DOHH2 (cell line): ENCODE results near the gene RPTOR.

Experiments
- H3F3A ChIP-seq: fragments of 200-600 bp; sonication (generic), shearing (Covaris generic); 2 replicates; pipeline ENCODE4 v1.6.0; 2016; ENCODE audit warnings: antibody characterized with exemption, mild to moderate bottlenecking; ENCODE audit not compliant: control insufficient read depth, insufficient read depth
- H3K27ac ChIP-seq: fragments of 200-600 bp; sonication (generic); 2 replicates; pipeline ENCODE4 v1.5.1; 2014; ENCODE audit warnings: low read depth, mild to moderate bottlenecking, low read length, moderate library complexity
- H3K27me3 ChIP-seq: fragments of 200-600 bp; sonication (generic); 2 replicates; pipeline ENCODE4 v1.6.1; 2014; ENCODE audit warnings: mild to moderate bottlenecking, low read length, mixed read lengths; ENCODE audit not compliant: control insufficient read depth
- H3K36me3 ChIP-seq: fragments of 200-600 bp; sonication (generic); 2 replicates; pipeline ENCODE4 v1.6.1; 2014; ENCODE audit warnings: mild to moderate bottlenecking, low read length, moderate library complexity, mixed read lengths; ENCODE audit not compliant: control insufficient read depth
- H3K4me1 ChIP-seq: fragments of 200-600 bp; sonication (generic); 2 replicates; pipeline ENCODE4 v1.6.1; 2014; ENCODE audit warnings: mild to moderate bottlenecking, low read length, mixed read lengths; ENCODE audit not compliant: control insufficient read depth
- H3K4me2 ChIP-seq: fragments of 200-600 bp; sonication (generic); 2 replicates; pipeline ENCODE4 v1.6.0; 2014; ENCODE audit warnings: mild to moderate bottlenecking, low read length, moderate library complexity
- H3K4me3 ChIP-seq: fragments of 200-600 bp; sonication (generic); 2 replicates; pipeline ENCODE4 v1.5.1; 2014; ENCODE audit warnings: mild to moderate bottlenecking, low read length, mixed read lengths
- H3K79me2 ChIP-seq: fragments of 200-600 bp; sonication (generic); 2 replicates; pipeline ENCODE4 v1.6.1; 2014; ENCODE audit warnings: mild to moderate bottlenecking, low read length, mixed read lengths; ENCODE audit not compliant: control insufficient read depth
- H3K9me2 ChIP-seq: fragments of 200-600 bp; sonication (generic); replicated peaks from 2 replicates; pipeline ENCODE4 v1.6.1; 2014; ENCODE audit warnings: mild to moderate bottlenecking, low read length, mixed read lengths; ENCODE audit not compliant: control insufficient read depth
- H3K9me3 ChIP-seq: fragments of 200-600 bp; sonication (generic); 2 replicates; pipeline ENCODE4 v1.6.1; 2014; ENCODE audit warnings: antibody characterized with exemption, low read length, mixed read lengths; ENCODE audit not compliant: control insufficient read depth, insufficient read depth
- H4K20me1 ChIP-seq: fragments of 200-600 bp; sonication (generic); 2 replicates; pipeline ENCODE4 v1.6.0; 2014; ENCODE audit warnings: low read depth, mild to moderate bottlenecking, antibody characterized with exemption, low read length, moderate library complexity; ENCODE audit not compliant: control insufficient read depth, insufficient read depth
- CTCF ChIP-seq: fragments of 200-600 bp; sonication (generic); IDR thresholded peaks from one replicate; pipeline ENCODE4 v1.5.1; 2014; ENCODE audit warnings: antibody characterized with exemption, mild to moderate bottlenecking, low read depth, low read length; ENCODE audit not compliant: poor library complexity, severe bottlenecking
- EZH2phosphoT487 ChIP-seq: fragments of 200-600 bp; sonication (generic); IDR thresholded peaks from 2 replicates; pipeline ENCODE4 v1.6.1; 2017; ENCODE audit warnings: borderline replicate concordance, mild to moderate bottlenecking, antibody characterized with exemption, low read length, moderate library complexity, mixed read lengths

Gene RPTOR

GRCh38 chr17:80568246-80568645, 23.6 kb downstream of the RPTOR start:
- H3K9me3 ChIP-seq = no peaks in the 10 kb centered on the region
- H3K36me3 ChIP-seq = no peaks in the 10 kb centered on the region
- H3K4me2 ChIP-seq = no peak overlapping the region
- H4K20me1 ChIP-seq = peaks cover 12% of the 10 kb centered on the region
- peaks cover 86% of the 10 kb centered on the region for H3K79me2 ChIP-seq
- H3K9me2 ChIP-seq = no peaks in the 10 kb centered on the region
- H3F3A ChIP-seq = no peaks in the 10 kb centered on the region
- H3K27me3 ChIP-seq = no peaks in the 10 kb centered on the region
- H3K27ac ChIP-seq = no peak overlapping the region
- peaks cover 11% of the 10 kb centered on the region for H3K4me1 ChIP-seq
- TF ChIP-seq EZH2phosphoT487 = no peak
- TF ChIP-seq CTCF = no peak
- no peak overlapping the region for H3K4me3 ChIP-seq

- no peaks in the 10 kb centered on the region for H3K9me2 ChIP-seq
- no peaks in the 10 kb centered on the region for H3K9me3 ChIP-seq
- no peaks in the 10 kb centered on the region for H3K27me3 ChIP-seq
- no peak for TF ChIP-seq EZH2phosphoT487
- TF ChIP-seq CTCF = no peak
- peaks cover 11% of the 10 kb centered on the region for H3K4me1 ChIP-seq
- H3K4me2 ChIP-seq = no peak overlapping the region
- H3K79me2 ChIP-seq = peaks cover 79% of the 10 kb centered on the region
- H3F3A ChIP-seq = no peaks in the 10 kb centered on the region
- H3K36me3 ChIP-seq = no peaks in the 10 kb centered on the region
- no peak overlapping the region for H3K4me3 ChIP-seq
- H4K20me1 ChIP-seq = peaks cover 12% of the 10 kb centered on the region
- H3K27ac ChIP-seq = no peak overlapping the region
Observed at GRCh38 chr17:80569924-80570323, 25.3 kb downstream of the RPTOR start.

GRCh38 chr17:80573701-80574100, 29.1 kb downstream of the RPTOR start:
- no peak for TF ChIP-seq EZH2phosphoT487
- no peak for TF ChIP-seq CTCF
- H3K36me3 ChIP-seq = no peaks in the 10 kb centered on the region
- no peaks in the 10 kb centered on the region for H3K9me3 ChIP-seq
- H3F3A ChIP-seq = no peaks in the 10 kb centered on the region
- H3K27ac ChIP-seq = no peak overlapping the region
- peaks cover 11% of the 10 kb centered on the region for H4K20me1 ChIP-seq
- H3K9me2 ChIP-seq = no peaks in the 10 kb centered on the region
- peaks cover 21% of the 10 kb centered on the region for H3K4me1 ChIP-seq
- H3K4me3 ChIP-seq = no peak overlapping the region
- no peaks in the 10 kb centered on the region for H3K27me3 ChIP-seq
- no peak overlapping the region for H3K4me2 ChIP-seq
- H3K79me2 ChIP-seq = peaks cover 82% of the 10 kb centered on the region

GRCh38 chr17:80574496-80574895, 29.9 kb downstream of the RPTOR start:
- Histone ChIP-seq H3K9me2 (no peaks in the 10 kb centered on the region), H3K4me2 (no peak overlapping the region), H3K4me3 (no peak overlapping the region), H3K9me3 (no peaks in the 10 kb centered on the region), H3K27ac (no peak overlapping the region), H3K4me1 (peaks cover 21% of the 10 kb centered on the region), H4K20me1 (peaks cover 5% of the 10 kb centered on the region), H3K79me2 (peaks cover 78% of the 10 kb centered on the region), H3K36me3 (no peaks in the 10 kb centered on the region), H3F3A (no peaks in the 10 kb centered on the region), H3K27me3 (no peaks in the 10 kb centered on the region)
- no peak for TF ChIP-seq CTCF
